ENCODE results near the gene SFXN5.
A peak's percentile ranks its signal among the peaks of the same experiment; 100 is the strongest.
"Not testable (repeated sequence)": the region's sequence is repeated elsewhere in the genome, so short reads cannot be mapped to it uniquely, and the experiment has no call there.

The SFXN5 gene

GRCh38 chr2:73101626-73102256 lies 30.2 kb upstream of the SFXN5 start:
- DNase-seq (ENCODE audit: low read depth): no peak

DNA sequence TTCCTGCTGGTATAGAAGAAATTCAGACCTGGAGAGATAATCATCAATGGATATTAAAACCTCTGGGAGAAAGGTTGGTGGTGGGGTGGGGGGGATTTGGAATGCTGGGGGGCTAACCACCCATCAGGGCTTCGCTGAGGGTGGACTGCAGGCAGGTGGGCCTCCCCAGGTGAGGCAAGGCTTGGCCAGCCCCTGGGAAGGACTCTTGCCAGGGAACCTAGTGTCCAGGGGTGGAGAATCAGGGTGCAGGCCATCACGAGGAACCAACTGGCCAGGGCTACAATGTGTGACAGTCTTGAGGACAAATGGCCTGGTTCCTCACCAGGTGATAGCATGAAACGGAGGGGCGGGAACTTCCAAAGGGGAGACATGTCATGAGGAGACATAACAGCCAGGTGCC lies 29.4 kb upstream of the SFXN5 start:
- DNase-seq (ENCODE audit: low read depth): no peak

- DNase-seq (ENCODE audit: low read depth): no peak
These were observed 28.0 kb upstream of the SFXN5 start for GRCh38 chr2:73099486-73099885.

DNA sequence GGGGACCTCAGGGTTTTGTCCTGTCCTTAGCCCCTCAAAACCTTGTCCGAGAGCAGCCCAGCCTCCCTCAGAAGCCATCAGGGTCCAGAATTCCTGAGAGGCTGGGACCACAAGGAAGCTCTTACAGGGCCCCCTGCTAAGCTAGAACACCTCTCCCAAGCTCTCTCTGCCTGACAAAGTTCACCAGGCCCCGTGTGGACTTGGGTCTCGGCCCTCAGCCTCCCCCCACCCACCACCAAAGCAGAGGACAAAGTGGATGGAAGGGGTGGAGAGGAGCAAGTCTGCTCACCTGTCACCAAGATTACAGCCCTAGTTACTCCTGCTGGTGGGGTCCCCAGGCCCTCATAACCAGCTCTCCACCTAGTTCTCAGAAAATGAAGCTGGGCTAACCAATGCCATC lies 24.4 kb upstream of the SFXN5 start:
- no peak for DNase-seq (ENCODE audit: low read depth)

- not testable (repeated sequence) for DNase-seq (ENCODE audit: low read depth)
These were observed 22.2 kb upstream of the SFXN5 start for GRCh38 chr2:73093601-73094218.

GRCh38 chr2:73092146-73092783 lies 20.8 kb upstream of the SFXN5 start:
- DNase-seq (ENCODE audit: low read depth): no peak

GRCh38 chr2:73091696-73092095 lies 20.2 kb upstream of the SFXN5 start:
- no peak for DNase-seq (ENCODE audit: low read depth)

DNA sequence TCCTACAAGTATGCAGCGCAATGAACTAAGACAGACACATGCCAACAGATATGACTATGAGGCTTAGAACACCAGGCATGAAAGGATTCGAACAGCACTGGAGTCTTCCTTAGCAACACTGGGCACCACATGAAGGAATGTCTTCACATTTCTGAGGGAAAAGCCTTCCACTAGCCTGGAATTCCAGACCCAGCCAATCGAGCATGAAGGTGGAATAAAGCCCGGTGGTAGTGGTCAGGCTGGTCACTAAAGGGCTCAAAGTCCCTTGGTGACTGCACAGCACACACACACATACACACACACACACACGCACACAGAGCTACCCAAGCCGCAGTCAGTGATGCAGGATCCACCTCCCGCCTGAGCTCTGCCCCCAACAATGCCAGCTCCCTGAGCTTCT lies 19.7 kb upstream of the SFXN5 start:
- no peak for DNase-seq (ENCODE audit: low read depth)

- peak; percentile 84 for DNase-seq (ENCODE audit: low read depth)
These were observed 17.9 kb upstream of the SFXN5 start for GRCh38 chr2:73089270-73090030.

DNA sequence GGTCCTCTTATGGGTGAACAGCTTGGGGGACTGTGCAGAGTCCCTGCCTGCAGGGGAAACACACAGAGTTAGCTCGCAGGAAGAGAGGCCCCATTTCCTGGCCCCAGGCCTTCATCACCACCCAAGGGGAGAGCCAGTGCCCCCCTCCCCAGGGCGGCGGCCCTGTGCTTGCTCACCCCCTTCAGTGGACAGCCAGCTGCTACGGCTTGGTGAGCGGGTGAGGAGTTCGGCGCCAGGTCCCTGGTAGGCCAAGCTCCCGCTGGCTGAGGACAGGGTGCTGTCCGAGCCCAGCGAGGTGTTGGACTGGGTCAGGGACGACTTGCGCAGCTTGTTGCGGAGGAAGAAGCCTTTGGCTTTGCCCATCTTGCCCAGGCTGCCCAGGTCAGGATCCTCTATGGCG lies 17.2 kb upstream of the SFXN5 start:
- DNase-seq (ENCODE audit: low read depth): no peak

- DNase-seq (ENCODE audit: low read depth): no peak
These were observed 16.7 kb upstream of the SFXN5 start for GRCh38 chr2:73088211-73088610.

DNA sequence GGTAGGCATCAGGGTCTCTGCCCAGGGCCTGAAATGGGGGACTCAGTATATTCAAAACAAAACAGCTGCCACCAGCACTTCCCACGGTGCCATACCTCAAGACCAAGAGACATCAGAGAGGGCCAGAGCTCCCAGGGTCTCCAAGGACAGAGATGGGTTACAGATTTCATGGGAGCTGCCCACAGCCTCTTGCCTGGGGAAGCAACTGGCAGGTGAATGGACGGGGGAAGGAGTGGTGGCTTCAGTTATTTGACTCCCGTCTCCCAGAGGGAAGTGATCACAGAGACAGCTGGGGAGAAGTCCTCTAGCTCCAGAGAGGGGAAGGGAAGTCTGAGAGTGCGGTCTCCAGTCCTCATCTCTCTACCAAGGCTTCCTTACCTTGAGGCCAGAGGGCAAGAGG lies 15.8 kb upstream of the SFXN5 start:
- no peak for DNase-seq (ENCODE audit: low read depth)

- no peak for DNase-seq (ENCODE audit: low read depth)
These were observed 14.2 kb upstream of the SFXN5 start for GRCh38 chr2:73085691-73086090.

- DNase-seq (ENCODE audit: low read depth): no peak
These were observed 13.5 kb upstream of the SFXN5 start for GRCh38 chr2:73084971-73085370.

DNA sequence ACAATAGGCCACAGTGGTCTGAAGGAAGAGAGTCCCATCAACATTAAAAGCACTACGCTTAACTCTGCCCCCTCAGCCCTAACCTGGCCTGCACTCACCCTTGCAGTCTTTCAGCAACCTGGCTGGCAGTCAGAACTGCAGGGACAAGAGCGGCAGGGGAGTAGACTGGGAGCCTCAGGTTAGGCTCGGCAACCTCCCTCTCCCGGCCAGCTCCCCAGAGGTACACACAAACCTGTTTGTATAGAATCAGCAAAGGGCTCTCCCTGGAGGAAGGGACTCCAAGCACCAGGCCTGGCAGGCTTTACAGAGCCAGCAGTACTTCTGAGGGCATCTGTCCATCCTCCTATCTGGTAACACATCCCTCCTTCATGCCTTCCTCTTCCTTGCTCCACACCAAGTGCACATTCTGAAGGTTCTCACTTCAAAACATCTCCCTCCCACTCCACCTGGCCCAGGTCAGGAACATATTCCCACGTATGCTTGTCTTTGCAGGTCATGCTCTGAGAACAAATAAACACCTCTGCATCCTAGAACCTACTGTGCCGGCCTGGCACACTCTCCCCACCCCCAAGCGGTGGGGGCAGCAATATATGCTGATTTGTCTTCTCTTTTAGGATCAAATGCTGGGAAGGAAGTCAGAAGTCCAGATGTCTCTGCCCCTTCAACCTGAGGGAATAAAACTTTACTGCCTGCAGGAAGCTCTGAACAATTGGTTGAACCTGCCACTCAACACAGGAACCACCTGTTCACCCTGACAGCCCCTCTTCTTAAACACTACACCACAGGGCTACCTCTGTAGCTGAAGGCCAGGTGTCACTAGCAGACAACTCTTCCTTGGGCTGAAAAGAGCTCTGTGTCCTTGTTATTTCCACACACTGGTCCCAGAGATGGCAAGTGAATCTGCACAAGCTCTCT lies 12.6 kb upstream of the SFXN5 start:
- DNase-seq (ENCODE audit: low read depth): no peak

DNA sequence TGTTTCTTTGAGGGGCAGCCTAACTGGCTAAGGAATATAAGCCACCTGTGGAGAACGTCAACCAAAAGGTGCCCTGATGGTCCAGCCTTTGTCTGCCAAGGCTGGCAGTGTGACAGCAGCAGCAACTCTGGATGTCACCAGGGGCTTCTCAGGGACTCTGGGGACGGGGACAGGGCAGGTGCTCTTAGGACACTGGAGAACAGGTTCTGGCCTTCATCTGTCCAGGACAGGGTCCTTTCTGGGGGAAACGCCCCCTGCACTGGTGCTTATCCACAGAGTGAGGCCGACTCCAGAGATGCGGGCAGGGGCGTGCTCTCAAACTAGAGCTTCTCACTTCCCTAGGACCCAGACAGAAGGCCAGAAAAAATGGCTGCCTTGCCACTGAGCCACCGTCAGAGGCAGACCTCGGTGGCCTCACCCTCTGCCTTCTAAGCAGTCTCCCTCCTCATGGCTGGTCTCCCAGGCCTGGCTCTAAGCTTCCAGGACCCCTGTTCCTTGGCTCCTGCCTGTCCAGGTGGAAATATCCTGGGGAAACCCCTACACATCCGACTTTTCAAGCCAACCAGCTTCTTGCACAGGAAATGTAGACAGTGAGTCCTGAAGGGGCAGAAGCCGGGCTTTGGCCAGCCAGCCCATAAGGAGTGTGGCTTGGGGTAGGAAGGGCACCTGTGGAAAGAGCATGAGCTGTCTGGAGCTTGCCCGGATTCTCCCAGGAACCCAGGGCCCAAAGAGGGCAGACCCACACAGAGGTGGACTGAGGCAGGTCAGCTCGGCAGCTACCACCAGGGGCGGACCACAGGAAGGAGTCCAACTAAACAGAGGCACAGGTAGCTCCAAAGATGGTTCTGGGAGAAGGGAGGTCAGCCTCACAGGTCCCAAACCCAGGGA lies 11.3 kb upstream of the SFXN5 start:
- no peak for DNase-seq (ENCODE audit: low read depth)

- no peak for DNase-seq (ENCODE audit: low read depth)
These were observed 9.7 kb upstream of the SFXN5 start for GRCh38 chr2:73081181-73081671.

- no peak for DNase-seq (ENCODE audit: low read depth)
These were observed 9.0 kb upstream of the SFXN5 start for GRCh38 chr2:73080321-73081131.

DNA sequence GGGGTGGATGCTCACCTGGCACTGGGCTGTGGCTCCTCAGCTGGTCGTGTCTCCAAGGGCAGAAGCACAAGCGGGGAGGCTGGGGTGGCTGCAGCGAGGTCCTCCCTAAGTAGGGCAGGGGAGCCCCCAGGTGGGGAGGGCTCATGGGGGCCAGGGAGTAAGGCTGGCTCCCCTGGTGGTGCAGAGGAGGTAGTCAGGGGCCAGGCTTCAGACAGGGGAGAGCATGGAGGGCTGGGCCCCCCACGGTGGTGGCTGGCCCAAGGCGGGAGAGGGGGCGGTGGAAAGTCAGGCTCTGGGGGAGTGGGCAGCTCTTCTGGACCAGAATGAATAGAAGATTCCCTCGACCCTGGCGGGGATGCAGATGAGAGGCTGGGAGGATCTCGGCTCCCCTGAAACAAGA lies 8.1 kb upstream of the SFXN5 start:
- DNase-seq (ENCODE audit: low read depth): no peak
